A549 treated with RU486 at 1 μM for 4 hours (cell line): ENCODE data around the gene ZNF613. TPM values are rescaled to one million over a fixed set of nuclear protein-coding genes. Genes with fewer than 3 reads are reported as not detected.

Experiments used
- total RNA-seq: library from RNA; stranded (reverse); fragments of 200-300 nt; extraction: Qiagen RNA extraction; gene quantifications from 5 replicates; pipeline ENCODE4 v1.2.3, GENCODE V29; 2022; ENCODE audit warnings: low read depth

ZNF613 gene
- 0.67 to 1.2 TPM (median 0.91 TPM) in 5 replicates for total RNA-seq

DNA sequence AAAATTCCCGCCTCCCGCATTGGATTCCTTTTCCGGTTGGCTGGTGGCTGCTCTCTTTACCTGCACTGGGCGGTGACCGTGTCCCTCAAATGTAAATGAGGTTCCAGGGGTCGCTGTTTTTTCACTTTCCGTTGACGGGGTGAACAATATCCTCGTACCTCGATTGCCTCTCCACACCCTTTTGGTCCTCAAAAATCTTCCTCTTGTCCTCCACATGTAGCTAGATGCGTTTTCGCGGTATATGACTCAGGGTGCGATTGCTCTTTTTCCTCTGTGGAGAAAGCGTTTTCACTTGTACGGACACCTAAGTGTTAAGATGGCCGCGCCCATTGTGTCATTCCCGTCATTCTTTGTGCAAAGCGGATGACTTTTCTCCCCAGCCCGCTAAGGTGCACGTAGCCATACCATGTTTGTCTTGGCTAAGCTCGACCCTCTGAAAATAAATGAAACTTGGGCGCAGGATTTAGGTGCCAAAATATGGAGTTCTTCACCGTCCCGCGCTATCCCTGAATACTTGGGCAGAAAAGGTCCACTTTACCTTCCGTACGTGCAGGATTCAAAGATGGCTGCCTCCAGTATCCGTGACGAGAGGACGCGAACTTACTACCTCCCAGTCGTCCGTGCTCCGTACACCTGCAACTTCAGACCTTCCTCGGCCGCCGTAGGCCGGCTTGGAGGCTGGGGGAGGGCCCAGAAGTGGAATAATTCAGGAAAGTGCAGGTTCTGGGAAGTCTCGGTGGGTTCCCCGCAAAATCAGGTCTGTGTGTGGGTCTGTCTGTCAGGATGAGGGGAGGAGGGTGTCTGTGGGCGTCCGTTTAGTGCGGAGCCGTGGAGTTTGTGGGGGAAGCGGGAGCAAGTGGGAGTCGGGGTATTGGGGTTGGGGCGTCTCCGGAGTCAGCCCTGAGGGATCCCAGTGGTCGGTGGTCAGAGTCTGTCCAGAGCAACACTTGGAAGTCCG lies at the start of gene ZNF613:
Gene ZNF613, plus strand, starts transcription at position 689 of the 958 bp plus-strand sequence. CDS start 8,749 bp downstream, outside the sequence.

DNA sequence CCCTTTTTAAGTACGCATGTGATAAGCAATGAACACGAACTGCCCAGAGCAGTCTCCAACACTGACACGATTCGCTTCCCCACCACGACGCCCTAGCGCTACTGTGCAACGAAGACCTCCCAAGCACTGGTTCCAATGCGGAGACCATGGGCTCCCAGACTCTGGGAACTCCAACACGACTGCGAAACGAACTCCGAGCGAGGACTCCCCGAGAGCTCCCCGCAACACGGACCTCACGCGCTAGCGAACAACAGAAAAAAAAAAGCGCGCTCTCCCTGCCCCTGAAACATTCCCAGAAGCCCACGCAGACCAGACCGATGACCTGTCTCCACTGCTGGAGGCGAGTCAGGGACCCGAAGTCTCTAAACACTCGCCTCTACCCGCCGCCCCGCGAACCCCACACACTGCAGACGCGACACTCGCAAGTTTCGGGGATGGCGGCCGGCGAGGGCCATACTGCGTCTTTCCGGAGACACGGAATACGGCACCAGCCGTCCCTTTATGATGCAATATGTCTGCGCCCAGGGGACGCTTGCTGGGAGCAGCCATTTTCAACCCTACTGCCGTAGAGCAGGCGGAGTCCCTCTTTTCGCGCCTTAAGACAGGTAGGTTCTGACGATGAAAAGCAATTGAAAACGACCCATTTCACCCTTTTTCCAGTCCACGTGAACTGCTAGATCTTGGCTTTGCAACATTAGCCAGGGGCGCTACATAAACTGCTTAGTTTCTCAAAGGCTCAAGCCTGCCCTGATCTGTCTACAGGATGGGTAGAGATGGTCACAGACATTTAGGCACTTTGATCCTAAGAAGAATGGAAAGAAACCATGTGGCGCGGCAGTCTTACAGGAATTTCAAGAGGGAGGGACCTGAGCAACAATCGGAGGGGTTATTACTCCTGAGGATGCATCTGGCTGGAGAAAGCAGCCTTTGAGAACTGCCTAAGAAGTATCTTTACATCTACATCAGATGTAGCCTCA lies 39.5 kb upstream of the ZNF613 start, which contains the start of gene ZNF577:
Gene ZNF577, minus strand, starts transcription at position 430 of the 977 bp plus-strand sequence. CDS start 7,569 bp downstream, outside the sequence.

DNA sequence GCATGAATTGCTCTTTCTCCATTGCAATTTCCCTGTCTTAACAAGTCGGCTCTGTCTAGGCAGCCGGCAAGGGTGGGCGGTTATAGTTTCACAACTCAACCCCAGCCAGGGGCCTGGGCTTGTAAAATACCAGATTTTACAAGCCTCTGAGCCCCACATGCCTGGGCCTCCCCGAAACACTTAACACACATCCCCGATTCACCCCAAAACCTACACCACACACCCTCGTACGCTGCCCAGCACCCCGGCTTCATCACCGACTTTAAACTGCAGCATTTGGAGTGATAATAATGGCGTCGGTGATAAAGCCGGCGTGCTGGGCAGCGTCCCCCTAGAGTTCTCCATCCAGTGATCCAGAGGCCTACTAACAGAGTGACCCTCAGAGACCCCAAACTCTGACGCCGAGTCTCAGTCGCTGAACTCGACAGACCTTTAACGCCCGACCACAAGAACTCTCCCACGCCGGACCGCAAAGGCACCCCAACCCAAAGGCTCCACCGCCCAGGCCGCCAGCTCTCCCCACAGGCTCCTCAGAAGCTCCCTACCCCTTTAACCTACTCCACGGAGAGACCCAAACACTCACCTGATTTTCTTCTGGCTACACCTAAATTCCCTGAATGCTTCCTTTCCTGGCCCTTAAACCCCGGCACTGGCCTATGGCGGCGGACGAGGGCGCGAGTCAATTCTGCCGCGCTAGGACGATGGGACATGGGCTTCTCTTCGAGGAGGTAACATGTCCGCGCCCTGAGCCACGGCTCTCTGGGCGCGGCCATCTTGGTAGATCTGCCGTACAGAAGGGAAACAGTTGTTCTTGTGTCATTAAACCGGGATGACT lies 22.7 kb upstream of the ZNF613 start, which contains the start of gene ZNF649:
Gene ZNF649, minus strand, starts transcription at position 687 of the 835 bp plus-strand sequence. CDS start 4,910 bp downstream, outside the sequence.

DNA sequence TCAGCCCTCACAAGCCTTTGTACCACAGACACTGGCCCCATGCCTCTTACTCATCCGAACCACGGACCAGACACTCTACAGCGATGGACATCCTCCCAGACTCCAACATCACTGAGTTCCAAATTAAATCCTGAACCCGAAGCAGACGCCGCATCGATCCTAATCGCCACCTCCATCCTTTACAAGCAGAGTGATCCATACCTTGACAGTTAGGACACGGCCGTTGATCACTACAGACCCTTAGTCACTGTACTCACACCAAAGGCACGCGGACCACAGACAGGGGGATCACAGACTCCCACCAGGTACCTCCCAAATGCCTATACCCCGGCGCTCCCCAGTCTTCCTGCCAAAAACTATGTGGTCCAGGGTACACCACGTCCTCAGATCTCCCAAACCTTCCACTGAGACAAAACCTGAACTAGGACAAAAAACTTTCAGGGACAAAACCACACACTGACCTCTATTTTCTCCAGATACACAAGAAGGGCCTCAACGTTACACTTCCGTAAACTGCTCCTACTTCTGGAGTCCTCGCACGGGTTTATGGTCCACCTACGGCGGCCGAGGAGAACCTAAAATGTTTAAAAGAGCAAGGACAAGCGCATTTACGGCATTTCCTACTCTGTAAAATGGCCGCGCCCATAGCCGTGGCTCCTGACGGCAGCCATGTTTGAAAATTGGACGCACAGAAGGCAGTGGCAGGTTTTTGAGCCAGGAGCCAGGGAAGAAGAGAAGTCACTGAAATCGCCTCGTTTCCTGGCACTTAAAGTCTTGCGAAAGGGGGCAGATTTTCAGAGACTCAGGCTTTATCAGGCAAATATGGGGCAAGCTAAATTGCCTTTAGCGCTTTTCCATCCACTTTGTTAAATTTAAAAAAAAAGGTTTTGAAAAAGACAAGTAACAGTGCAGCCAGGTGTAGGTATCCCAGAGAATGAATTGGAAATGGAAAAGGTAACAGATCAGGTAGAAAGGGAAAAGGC lies 59.3 kb downstream of the ZNF613 start, which contains the start of gene ZNF350:
Gene ZNF350, minus strand, starts transcription at position 532 of the 983 bp plus-strand sequence. CDS start 12,480 bp downstream, outside the sequence.

Other genes starting within 250 kb of the ZNF613 start
- 9.1 to 17.1 TPM (median 15.7 TPM) in 5 replicates for gene SPACA6, start 234.1 kb upstream of the ZNF613 start, total RNA-seq
- gene HAS1, start 203.5 kb upstream of the ZNF613 start, total RNA-seq: not detected in 5 replicates
- gene FPR1, start 175.6 kb upstream of the ZNF613 start, total RNA-seq: 0.07 to 0.14 TPM (median 0.10 TPM) in 4 of 5 replicates, not detected in the other
- gene FPR2, start 166.3 kb upstream of the ZNF613 start, total RNA-seq: not detected in 5 replicates
- not detected in 5 replicates for gene FPR3, start 132.3 kb upstream of the ZNF613 start, total RNA-seq
- 0.05 to 0.10 TPM in 2 of 5 replicates, not detected in the others for gene ZNF577, start 39.5 kb upstream of the ZNF613 start, total RNA-seq
- gene ZNF649, start 22.5 kb upstream of the ZNF613 start, total RNA-seq: 0.11 to 0.26 TPM (median 0.17 TPM) in 5 replicates
- gene ZNF350, start 59.4 kb downstream of the ZNF613 start, total RNA-seq: 3.9 to 6.2 TPM (median 5.1 TPM) in 5 replicates
- 2.1 to 5.3 TPM (median 3.3 TPM) in 5 replicates for gene ZNF615, start 80.7 kb downstream of the ZNF613 start, total RNA-seq
- gene ZNF614, start 100.9 kb downstream of the ZNF613 start, total RNA-seq: 1.9 to 3.5 TPM (median 3.1 TPM) in 5 replicates
- gene ZNF432, start 121.4 kb downstream of the ZNF613 start, total RNA-seq: 0.84 to 1.9 TPM (median 1.8 TPM) in 5 replicates
- gene ZNF841, start 168.3 kb downstream of the ZNF613 start, total RNA-seq: 1.5 to 2.0 TPM (median 1.8 TPM) in 5 replicates
- 0.45 to 1.2 TPM (median 0.82 TPM) in 5 replicates for gene ZNF616, start 212.5 kb downstream of the ZNF613 start, total RNA-seq
- 0.26 to 1.1 TPM (median 0.93 TPM) in 5 replicates for gene ZNF836, start 244.1 kb downstream of the ZNF613 start, total RNA-seq